Stimulated activated CD8-positive, alpha-beta memory T cell treated with anti-CD3 and anti-CD28 coated beads, Interleukin-15, amount 100 ng/mL, for 48 hours (primary cell): Measurements from ENCODE around the gene KDELR3.
A peak's percentile ranks its signal among the peaks of the same experiment; 100 is the strongest.

Source experiments
- DNase-seq, 2 donors: peaks; one replicate each; pipeline ENCODE4 v3.0.0-alpha.2; 2020; ENCODE audit warnings: low read depth in 2 of 2

KDELR3 gene

DNA sequence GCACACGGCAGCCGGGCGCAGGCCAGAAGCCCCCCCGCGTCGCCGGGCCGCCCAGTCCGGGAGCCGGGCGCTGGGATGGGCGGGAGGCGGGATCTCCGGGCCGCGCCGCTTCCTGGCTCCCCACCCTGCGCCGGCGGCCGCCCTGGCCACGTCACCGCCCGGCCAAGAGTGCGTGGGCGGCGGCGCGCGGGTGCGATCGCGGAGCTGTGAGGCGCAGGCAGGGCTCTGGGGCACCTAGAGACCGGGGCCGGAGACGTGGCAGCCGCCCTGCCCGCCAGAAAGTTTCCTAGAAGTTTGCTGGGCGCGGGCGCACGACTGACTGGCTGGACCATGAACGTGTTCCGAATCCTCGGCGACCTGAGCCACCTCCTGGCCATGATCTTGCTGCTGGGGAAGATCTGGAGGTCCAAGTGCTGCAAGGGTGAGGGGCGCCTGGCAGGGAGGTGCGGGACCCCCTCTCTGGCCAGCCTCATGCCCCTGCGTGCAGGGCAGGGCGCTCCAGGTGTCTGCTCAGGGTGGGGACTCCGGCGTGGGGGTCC is at the start of gene KDELR3:
Gene KDELR3, plus strand, starts transcription at position 193 of the 539 bp plus-strand sequence. Its CDS starts 138 bp downstream, at position 331.
- DNase-seq = peak; percentile 53 to 66

DNA sequence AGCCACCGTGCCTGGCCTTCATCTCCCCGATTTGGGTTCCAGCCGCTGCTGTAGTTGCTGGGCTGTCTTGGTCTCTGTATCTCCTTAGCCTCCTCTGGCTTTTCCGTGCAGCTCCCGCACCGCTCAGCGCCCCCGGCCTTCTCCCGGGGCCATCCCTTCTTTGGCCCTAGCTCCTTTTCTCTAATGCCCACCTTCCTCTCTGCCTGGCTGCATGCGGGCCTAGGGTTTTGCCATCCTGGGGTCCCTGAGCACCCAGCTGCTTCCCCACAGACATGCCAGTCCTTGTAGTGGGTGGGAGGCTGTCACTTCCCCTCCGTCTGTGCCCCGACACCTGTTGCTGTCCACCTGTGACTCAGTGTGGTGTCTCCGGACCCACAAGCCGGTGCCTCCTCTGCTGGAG is 49.3 kb upstream of the KDELR3 start:
- no peak for DNase-seq

DNA sequence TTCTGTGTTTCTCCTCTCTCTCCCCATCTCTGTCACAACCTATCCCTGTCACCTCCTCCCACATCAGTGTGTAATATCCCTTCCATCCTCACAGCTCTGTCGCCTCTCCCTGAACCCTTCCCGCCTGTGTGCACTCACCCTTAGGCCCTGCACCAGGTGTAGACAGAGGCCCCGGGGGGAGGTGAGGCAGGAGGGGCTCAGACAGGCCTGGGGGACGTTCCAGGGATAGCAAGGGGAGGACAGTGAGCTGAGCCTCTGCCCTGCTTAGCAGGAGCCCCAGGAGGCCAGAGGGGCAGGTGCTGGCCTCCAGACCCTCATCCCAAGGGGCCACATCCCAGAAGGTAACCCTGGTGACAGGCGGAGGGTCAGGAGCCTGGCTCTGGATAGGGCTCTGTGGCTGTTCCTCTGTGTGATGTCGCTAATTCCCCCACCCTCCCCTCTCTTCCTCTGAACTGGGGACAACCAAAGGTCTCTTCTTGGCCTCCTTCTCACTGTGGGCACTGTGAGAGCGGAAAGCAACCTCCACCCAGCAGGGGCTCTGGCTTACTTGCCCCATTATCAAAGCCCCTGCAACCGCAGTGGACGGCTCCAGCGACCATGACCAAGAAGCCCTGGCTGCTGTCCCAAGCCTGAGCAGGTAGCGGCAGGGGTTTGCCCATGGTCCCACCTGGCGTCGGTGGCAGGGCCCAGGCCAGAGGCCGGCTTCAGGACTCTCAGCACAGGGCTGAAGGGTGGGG is 48.6 kb upstream of the KDELR3 start:
- no peak for DNase-seq

DNA sequence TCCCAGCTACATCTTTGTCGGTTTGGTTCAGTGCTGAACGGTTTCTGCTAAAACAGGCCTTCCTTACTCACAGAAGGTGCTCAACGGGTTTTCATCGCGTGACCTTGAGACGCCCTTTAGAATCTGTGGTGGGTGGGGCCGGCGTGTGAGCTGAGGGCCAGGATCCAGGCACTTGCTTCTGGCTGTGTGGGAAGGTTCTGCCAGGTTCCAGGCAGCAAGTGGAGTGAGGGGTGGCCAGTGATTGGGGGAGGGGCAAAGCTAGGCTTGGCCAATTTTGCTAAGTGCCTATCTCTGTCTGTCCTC is 48.1 kb upstream of the KDELR3 start:
- no peak for DNase-seq

DNA sequence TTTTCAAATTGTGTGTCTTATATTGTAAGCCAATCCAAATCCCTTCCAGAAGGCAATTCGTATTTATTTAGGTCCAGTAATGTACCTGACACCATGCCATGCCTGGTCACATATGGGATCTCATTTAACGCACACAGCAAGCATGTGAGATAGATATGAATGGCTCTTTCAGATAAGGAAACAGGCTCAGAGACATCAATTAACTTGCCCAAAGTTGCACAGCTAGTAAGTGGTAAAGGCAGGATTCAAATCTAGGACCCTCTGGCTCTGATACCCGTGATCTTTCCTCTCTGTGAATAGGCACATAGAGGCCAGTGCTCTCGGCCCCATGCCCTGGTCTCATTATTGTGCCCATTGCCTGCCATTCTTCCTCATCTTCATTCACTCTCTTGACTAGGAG is 47.2 kb upstream of the KDELR3 start:
- DNase-seq = no peak

DNA sequence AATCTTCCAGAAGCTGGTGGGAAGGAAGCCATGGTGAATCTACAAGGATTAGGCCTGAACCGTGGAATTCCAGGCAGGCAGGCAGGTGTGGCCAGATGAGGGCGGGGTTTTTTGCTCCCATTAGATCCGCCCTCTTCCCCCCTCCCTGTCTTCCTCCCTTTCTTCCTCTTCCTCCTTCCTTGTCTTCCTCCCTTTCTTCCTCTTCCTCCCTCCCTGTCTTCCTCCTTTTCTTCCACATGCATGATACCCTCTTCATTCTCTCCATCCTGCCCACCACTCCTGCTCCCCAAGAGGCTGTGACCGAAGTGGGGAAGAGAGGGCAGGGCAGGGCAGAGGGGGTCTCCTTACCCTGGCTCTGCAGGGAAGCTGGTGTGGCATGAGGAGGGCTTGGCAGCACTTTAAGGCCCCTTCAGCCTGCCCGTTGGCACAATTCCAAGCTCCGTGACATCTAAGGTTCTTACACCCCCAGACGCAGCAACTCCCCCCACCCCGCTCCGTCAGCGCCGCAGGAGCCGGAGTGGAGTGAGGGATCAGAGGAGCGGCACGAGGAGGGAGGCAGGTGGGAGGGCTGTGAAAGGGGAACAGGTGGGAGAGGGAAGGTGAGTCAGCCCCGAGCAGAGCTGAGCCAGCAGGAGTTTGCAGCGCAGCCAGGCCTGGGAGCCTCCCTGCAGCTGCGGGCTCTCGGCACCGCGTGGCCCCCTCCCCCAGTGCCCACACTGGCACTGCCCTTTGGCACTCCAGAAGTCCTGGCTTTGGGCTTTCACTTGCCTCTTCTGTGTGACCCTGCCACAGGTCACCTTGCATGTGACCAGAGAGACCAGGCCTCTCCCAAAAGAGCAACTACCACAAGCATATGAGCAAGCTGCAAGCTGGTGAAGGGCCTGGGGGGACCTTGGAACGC is 45.0 kb upstream of the KDELR3 start:
- no peak for DNase-seq

DNA sequence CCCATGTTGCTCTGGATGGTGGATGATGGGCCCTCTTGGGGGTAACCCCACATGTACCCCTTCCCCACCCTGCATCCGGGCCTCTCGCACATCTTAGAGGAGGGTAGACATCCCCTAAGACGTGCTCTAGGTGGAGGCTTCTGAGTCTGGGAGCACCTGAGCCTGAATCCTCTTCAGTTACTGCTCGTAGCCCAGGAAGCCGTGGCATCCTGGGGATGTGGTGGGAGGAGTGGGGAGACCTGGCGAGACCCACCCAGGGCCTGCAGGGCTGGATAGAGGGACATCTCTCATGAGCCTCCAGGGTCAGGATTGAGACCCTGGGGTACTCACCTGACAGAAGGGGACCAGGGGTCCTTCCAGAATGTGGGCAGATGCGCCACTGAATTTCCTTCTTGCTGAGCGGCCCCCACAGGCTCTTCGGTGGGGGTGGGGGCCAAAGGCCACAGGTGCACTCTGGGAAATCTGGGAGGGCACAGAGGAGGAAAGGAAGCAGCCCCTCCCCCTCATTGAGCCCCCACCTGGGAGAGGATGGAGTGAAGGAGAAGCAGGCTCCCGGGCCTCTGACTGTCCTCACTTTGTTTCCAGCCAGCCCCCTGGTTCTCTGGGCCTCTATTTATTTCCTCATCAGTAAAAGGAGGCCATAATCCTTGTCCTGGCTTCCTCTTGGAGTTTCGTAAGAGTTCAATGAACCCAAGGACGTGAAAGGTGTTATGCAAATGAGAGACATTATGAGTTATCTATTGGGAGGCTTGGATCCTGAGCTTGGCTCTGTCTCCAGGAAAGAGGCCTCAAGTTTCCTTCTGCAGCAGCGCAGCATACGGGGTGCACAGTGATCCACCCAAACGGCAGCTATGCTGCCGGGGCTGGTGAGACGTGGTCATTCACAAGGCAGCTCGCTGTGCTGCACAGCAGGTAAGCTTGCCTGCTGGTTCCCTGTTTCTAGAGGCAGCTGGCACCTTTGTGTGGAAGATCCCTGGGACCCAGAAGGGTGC is 44.1 kb upstream of the KDELR3 start:
- no peak for DNase-seq

DNA sequence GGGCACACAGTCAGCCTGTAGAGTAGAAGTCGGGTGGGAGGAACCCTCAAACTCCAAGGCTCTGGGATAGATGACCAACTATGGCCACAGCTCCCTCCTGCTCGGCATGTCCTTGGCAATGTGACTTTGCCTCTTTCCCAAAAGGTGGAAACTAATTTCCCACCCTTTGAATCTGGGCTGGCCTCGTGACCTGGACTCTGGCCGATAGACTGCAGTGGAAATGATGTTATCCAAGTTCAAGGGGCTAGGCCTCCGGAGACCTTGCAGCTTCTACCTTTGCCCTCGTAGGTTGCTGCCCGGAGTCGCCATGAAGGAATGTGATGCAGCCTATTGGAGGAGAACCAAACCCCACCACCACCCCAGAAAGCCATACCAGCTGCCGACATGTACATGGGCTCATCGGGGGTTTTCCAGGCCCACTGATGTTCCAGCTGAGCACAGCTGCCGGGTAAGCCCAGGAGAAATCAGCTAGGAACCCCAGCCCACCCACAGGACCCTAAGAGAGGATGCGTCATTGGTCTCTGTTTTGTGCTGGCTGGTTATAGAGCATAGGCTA is 43.3 kb upstream of the KDELR3 start:
- DNase-seq = no peak

DNA sequence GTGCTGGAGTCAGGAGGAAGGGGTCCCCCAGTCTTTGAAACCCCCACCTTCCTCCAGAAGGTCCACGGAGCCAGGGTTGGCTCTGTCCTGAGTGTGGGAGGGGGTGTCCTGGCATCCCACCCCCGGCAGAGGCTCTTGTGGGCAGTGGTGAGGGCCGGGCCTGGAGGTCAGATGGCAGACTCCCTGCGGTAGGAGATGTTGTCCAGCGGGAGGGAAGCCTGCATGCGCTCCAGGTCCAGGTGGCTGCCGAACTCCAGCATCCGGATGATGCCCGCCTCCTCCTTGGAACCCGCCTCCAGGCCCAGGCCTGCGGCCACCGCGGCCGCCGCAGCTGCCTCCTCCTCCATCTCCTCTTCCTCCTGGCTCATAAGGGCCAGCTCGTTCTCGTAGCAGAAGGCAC is 41.3 kb upstream of the KDELR3 start:
- no peak for DNase-seq

DNA sequence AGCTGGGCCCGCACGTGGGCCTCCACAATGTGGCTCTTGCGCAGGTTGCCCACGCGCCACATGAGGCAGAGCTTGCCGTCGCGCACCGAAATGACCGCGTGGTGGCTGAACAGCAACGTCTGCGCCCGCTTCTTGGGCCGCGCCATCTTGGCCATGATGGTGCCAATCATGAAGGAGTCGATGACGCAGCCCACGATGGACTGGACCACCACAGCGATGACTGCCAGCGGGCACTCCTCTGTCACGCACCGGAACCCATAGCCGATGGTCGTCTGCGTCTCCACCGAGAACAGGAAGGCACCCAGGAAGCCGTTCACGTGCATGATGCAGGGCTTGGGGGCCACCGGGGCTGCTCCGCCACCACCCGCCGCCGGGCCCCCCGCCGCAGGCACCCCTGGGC is 40.4 kb upstream of the KDELR3 start:
- DNase-seq = no peak

DNA sequence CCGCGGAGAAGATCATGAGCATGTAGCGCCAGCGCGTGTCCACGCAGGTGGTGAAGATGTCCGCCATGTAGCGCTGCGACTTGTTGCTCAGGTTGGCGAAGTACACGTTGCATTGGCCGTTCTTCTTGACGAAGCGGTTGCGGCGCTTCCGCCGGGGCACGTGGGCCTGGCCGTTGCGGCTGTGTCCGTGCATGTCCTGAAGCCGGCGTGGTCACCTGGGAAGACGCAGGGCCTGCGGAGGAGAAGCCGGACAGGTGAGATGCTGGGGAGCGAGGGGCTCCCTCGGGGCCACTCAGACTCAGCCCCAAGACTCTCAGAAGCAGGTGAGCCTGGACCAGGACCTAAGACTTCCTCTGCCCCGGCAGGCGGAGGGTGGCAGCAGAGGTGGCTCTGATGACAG is 40.0 kb upstream of the KDELR3 start:
- DNase-seq = no peak

DNA sequence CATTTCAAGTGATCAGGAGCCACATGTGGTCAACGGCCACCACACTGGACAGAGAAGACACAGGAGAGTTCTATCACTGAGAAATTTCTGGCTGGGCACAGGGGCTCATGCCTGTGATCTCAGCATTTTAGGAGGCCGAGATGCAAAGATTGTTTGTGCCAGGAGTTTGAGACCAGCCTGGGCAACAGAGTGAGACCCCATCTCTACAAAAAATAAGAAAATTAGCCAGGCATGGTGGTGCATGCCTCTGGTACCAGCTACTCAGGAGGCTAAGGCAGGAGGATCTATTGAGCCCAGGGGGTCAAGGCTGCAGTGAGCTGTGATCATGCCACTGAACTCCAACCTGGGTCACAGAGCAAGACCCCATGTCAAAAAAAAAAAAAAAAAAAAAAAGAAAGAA is 39.2 kb upstream of the KDELR3 start:
- DNase-seq = no peak

DNA sequence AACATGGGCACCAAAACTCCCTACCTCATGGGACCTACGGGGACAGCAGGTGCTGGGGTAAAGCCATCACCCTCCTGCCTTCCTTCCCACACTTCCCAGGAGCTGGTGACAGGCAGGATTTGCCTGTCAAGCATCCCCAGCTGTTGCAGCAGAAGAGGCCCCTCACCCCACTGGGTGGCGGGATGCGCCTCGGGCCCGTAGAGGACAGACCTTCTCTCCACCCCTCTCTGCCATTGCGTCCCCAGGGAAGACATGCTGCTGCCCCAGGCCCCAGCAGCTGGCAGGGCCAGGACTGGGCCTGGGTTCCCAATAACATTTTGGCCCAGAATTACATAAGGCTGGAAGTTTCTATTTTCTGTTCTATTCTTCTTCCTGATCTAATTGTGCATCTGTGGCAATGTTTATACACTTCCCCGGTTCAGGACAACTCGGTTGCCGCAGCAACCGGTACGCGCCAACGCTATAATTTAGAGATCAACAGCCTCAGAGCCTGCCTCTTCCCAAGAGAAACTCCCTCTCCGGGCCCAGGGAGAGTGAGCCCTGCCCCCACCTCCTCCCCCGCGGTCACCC is 38.3 kb upstream of the KDELR3 start:
- no peak for DNase-seq

DNA sequence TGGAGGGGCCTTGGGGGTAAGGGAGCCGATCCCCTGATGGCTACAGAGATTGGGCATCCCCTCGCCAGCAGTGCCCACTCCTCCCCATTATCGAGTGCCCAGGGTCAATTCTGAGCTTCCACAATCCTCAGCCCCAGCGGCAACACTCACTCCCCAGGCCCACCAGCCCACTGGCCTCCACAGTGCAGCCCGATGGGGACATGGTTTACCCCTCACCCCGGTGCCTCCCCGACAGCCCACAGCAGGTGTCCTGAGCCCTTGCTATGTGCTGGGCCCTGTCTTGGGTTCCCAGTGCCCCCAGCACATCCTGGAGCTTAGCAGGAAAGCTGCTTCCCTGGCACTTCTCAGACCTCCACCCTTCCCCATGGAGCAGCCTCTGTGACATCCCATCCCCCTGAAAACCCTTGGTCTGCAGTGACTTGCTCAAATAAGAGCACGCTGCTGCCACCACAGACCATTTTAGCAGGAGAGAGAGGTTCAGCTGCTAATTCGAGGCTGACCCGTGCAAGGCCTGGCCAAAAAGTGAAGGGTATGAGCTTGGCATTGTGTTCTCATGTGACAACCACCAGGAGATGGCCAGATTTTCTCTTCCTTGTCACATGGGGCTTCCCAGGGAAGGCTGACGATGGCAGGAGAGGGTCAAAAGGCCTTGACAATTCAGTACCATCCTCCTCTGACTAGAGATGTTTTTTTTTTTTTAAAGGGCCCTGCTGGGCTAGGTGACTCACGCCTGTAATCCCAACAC is 36.5 kb upstream of the KDELR3 start:
- no peak for DNase-seq

DNA sequence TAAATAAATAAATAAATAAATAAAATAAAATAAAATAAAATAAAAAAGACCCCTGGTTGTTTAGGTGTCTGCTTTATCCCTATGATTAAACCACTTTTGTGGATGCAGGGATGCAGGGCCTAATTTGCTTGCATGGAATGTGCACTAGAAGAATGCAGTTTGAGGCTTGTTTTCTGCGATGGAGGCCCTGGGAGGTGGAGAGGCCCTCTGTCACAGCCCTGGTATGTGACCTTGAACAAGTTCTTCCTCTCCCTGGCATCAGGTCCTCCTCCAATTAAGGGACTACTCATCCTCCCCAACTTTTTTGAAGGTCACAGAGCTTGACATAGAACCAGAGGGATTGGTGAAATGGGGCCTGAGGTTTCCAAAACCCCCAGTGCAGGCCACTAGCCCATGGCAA is 35.6 kb upstream of the KDELR3 start:
- no peak for DNase-seq

DNA sequence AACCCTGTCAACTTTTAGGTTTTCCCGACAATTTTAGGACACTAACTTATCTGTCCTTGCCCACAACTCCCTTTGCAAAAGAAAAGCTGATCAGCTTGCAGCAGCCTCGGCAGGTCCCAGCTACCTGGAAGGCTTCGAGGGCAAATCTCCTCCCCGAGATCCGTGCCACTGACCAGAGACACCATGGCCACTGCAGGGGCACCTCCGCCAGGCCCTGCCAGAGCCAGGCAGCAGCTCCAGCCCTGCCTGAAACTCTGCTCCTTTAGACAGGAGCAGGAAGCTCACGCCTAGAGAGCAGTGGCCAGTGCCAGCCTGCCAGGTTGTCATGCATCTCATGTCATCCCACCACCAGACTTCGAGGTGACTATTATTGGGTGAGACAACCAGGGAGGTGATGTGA is 34.0 kb upstream of the KDELR3 start:
- DNase-seq = no peak

DNA sequence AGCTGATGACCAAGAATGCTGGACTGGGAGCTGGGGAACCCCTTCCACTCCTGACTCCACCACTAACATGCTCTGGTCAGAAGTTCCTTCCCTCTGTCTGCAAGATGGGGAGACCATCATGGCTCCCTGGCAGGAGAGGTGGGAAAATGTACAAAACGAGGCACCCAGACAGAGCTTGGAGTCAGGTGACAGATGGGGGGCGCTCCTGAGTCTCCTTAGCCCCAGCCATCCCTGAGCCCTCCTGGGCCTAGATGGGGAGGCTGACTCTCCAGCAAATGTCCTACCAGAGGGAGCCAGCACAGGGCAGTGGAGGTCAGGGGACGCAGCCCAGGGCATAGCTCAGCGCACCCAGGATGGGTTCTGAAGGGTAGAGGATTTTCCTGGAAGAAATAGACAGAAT is 32.9 kb upstream of the KDELR3 start:
- DNase-seq = no peak

DNA sequence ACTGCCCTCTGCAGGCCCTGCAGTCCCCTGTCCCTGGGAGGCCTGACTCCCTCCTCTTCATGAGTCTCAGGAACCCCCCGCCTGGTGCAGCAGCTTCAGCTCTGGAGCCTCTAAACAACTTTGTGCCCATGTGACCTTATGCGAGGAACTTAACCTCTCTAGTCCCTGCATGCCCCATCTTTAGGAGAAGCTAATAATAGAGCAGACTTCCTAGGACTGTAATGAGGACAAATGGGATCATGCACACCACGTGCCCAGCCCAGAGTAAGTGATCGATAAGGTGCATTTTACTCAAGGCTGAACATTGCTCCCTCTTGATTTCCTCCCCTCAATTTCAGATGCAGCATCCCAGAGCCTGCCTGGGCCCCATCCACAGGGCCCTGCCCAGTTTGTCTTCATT is 31.9 kb upstream of the KDELR3 start:
- no peak for DNase-seq

DNA sequence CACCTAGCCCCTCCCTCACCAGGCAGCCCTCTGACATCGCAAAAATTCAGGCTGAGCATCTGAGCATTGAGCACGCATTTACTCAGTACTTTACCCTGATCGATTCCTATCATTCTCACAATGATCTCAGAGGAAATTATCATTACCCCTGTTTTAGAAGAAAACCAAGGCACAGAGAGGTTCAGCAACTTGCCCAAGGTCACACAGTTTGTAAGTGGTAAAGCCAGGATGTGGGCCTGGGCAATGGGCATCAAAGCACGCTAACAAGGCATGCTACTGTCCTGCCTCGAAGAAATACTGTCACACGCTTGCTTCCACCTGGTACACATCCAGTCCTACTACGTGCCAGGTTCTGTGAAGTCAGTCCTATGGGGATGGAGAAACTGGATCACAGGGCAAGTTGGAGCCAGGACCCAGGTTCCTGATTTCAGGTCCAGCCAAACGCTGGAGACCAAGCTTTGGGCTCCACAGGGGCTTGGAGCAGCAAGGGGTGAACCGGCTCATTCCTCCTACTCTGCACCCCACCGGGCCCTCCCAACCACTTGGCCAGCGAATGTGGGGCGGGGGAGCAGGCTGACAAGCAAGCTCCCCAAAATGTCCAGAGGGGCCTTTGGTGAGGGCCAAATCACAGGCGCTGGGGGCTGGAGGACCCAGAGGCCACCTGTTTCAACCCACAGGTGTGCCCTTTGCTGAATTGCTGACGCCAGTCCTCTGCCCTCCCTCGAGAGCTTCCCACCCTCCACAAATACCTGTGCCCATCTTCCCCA is 31.1 kb upstream of the KDELR3 start:
- no peak for DNase-seq

DNA sequence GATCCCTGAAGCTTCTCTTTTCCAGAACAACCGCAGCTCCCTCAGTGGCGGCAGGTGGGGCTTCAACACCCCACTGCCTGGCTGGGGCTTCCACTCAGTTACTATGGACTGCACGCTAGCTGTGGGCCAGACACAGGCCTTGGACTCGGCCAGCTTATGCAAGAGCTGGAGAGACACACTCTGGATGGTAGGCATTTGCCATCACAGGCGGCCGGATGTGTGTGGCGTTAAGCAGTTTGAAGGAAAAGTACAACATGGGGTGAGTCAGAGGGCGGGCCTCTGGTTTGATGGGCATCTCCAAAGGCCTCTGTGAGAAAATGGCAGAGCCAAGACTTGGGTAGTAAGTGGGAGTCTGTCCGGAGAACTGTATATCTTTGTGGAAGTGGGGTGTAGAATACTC is 30.5 kb upstream of the KDELR3 start:
- no peak for DNase-seq
